Keratinocyte (primary cell): ENCODE results near the gene SLC30A7. TPM values are rescaled to one million over a fixed set of nuclear protein-coding genes. Genes with fewer than 3 reads are reported as not detected.

Source experiments
- DNase-seq: peaks from one replicate; pipeline ENCODE4 v3.0.0-alpha.2; 2011; ENCODE audit warnings: low read depth, missing footprints, low spot score
- FAIRE-seq: peaks from 2 replicates; lab custom pipeline; 2011; peaks lifted over from hg19 to GRCh38; lab: Jason Lieb, UNC
- H2AFZ ChIP-seq: 2 replicates; pipeline ENCODE4 v1.6.0; 2012; ENCODE audit warnings: low read length, control low read depth, inconsistent platforms; ENCODE audit not compliant: control insufficient read depth
- H3K27ac ChIP-seq: 2 replicates; pipeline ENCODE4 v1.5.1; 2011; ENCODE audit warnings: low read length; ENCODE audit not compliant: control insufficient read depth, insufficient read depth
- H3K27me3 ChIP-seq: 3 replicates; pipeline ENCODE4 v1.6.0; 2011; ENCODE audit warnings: low read length; ENCODE audit not compliant: control insufficient read depth, insufficient read depth; ENCODE audit errors: extremely low read depth
- H3K36me3 ChIP-seq, 2 experiments: 2 replicates in 1 of 2; 3 replicates in 1 of 2; pipeline ENCODE4 v1.5.1; 2011; ENCODE audit warnings: low read length in 2 of 2, mild to moderate bottlenecking in 1 of 2; ENCODE audit not compliant: control insufficient read depth in 2 of 2, insufficient read depth in 2 of 2; ENCODE audit errors: extremely low read depth in 1 of 2
- H3K4me1 ChIP-seq: 3 replicates; pipeline ENCODE4 v1.5.1; 2011; ENCODE audit warnings: low read length; ENCODE audit not compliant: control insufficient read depth, insufficient read depth; ENCODE audit errors: extremely low read depth
- H3K4me2 ChIP-seq: 3 replicates; pipeline ENCODE4 v1.6.0; 2011; ENCODE audit warnings: low read depth, low read length; ENCODE audit not compliant: control insufficient read depth, insufficient read depth; ENCODE audit errors: extremely low read depth
- H3K4me3 ChIP-seq, 3 experiments: fragments of 200-600 bp in 1 of 3; sonication (generic) in 1 of 3; 2 replicates in 2 of 3; 3 replicates in 1 of 3; pipeline ENCODE4 v1.5.1; 2011 to 2016; ENCODE audit warnings: low read length in 3 of 3, mild to moderate bottlenecking in 3 of 3, control low read depth in 2 of 3, inconsistent platforms in 1 of 3, low read depth in 1 of 3, mixed read lengths in 1 of 3, mixed run types in 1 of 3, moderate library complexity in 1 of 3; ENCODE audit not compliant: control insufficient read depth in 2 of 3, insufficient read depth in 2 of 3; ENCODE audit errors: extremely low read depth in 1 of 3
- H3K79me2 ChIP-seq: 2 replicates; pipeline ENCODE4 v1.6.0; 2012; ENCODE audit warnings: low read length; ENCODE audit not compliant: control insufficient read depth, insufficient read depth
- H3K9ac ChIP-seq: 3 replicates; pipeline ENCODE4 v1.6.0; 2011; ENCODE audit warnings: low read length; ENCODE audit not compliant: control insufficient read depth, insufficient read depth; ENCODE audit errors: extremely low read depth
- H3K9me1 ChIP-seq: 3 replicates; pipeline ENCODE4 v1.6.0; 2011; ENCODE audit warnings: low read length; ENCODE audit not compliant: control insufficient read depth, insufficient read depth; ENCODE audit errors: extremely low read depth
- H3K9me3 ChIP-seq: 2 replicates; pipeline ENCODE4 v1.5.1; 2012; ENCODE audit warnings: low read depth, low read length; ENCODE audit not compliant: control insufficient read depth
- H4K20me1 ChIP-seq: 3 replicates; pipeline ENCODE4 v1.6.0; 2011; ENCODE audit warnings: low read length; ENCODE audit not compliant: control insufficient read depth, insufficient read depth; ENCODE audit errors: extremely low read depth
- CTCF ChIP-seq, 3 experiments: IDR thresholded peaks in 1 of 3; conservative IDR thresholded peaks in 1 of 3; optimal IDR thresholded peaks in 1 of 3; 2 replicates in 2 of 3; 3 replicates in 1 of 3; pipeline versions ENCODE3 to v1.5.1; 2011; ENCODE audit warnings: low read length in 3 of 3, mild to moderate bottlenecking in 3 of 3, moderate library complexity in 2 of 3, control low read depth in 1 of 3, inconsistent platforms in 1 of 3; ENCODE audit not compliant: insufficient read depth in 2 of 3; ENCODE audit errors: extremely low read depth in 1 of 3
- EZH2 ChIP-seq: IDR thresholded peaks from one replicate; pipeline ENCODE4 v1.6.1; 2012; ENCODE audit warnings: inconsistent platforms, mild to moderate bottlenecking, low read length, moderate library complexity
- dilution Hi-C: fragments of 300-500 bp; cut with MboI; formaldehyde crosslinking; loops from one replicate; pipeline ENCODE4 v1.7.0; 2020; ENCODE audit warnings: low sequenced_read_pairs; ENCODE audit not compliant: extremely low pct_ligation_motif_present
- polyA plus RNA-seq, 5 experiments: library from polyadenylated mRNA; depleted of rRNA in 3 of 5; stranded (reverse) in 3 of 5; stranded (forward) in 1 of 5; unstranded in 1 of 5; fragments of >200 nt; gene quantifications; 1 replicate in 1 of 5; 2 replicates in 3 of 5; 3 replicates in 1 of 5; pipeline versions ENCODE4 v1.2.1 to v1.2.3, GENCODE V29; 2011 to 2012; ENCODE audit warnings: missing spikeins in 2 of 5, low read depth in 1 of 5, low replicate concordance in 1 of 5

Gene SLC30A7
- polyA plus RNA-seq, 1 donor (not counting 4 experiments of a cell fraction or from before 2014, with no cell fraction given) = 15.1 TPM

- peaks cover 0 to 2% of the 10 kb centered on the region in 2 experiments for H3K36me3 ChIP-seq
- DNase-seq (no peak), FAIRE-seq (no peak)
- H3K4me2 ChIP-seq = peak overlapping the region; percentile 55
- no peaks in the 10 kb centered on the region for H3K27me3 ChIP-seq
- peaks cover 17% of the 10 kb centered on the region for H3K4me1 ChIP-seq
- peak overlapping the region; percentile 99 for H3K27ac ChIP-seq
- peak overlapping the region; percentile 38 for H2AFZ ChIP-seq
- H3K4me3 ChIP-seq = peak overlapping the region; percentile 80 to 98 (median 94)
- H3K79me2 ChIP-seq = peaks cover 29% of the 10 kb centered on the region
- no peak for TF ChIP-seq EZH2
- TF ChIP-seq CTCF (optimal IDR thresholded peaks at IDR 0.05 in 1 of 3, IDR thresholded peaks at IDR 0.05 in 1 of 3, conservative IDR thresholded peaks at IDR 0.05 in 1 of 3; ENCODE audit: extremely low read depth in 1 of 3, insufficient read depth in 2 of 3, low read length in 3 of 3) = no peak
- no peaks in the 10 kb centered on the region for H4K20me1 ChIP-seq
- no peaks in the 10 kb centered on the region for H3K9me3 ChIP-seq
- peak overlapping the region; percentile 100 for H3K9ac ChIP-seq
- dilution Hi-C loops = no loop called here
- no peaks in the 10 kb centered on the region for H3K9me1 ChIP-seq
Measured at GRCh38 chr1:100893718-100894117, 2.2 kb upstream of the SLC30A7 start.

GRCh38 chr1:100894603-100895539 is 1.0 kb upstream of the SLC30A7 start, which contains the start of gene EXTL2:
TSS of gene EXTL2 (minus strand) at chr1:100894842. CDS start at chr1:100888757, 6,085 bp downstream.
- H3K9me3 ChIP-seq = no peaks in the 10 kb centered on the region
- H3K27ac ChIP-seq = peak within 1 kb of the TSS; percentile 99
- no peaks in the 10 kb centered on the region for H3K27me3 ChIP-seq
- peak within 1 kb of the TSS; percentile 55 for H3K4me2 ChIP-seq
- peaks cover 3 to 6% of the 10 kb centered on the region in 2 experiments for H3K36me3 ChIP-seq
- peaks cover 17% of the 10 kb centered on the region for H3K4me1 ChIP-seq
- peak within 1 kb of the TSS; percentile 80 to 98 (median 94) for H3K4me3 ChIP-seq
- no peak for FAIRE-seq
- H3K9ac ChIP-seq = peak within 1 kb of the TSS; percentile 100
- no peaks in the 10 kb centered on the region for H3K9me1 ChIP-seq
- TF ChIP-seq CTCF (optimal IDR thresholded peaks at IDR 0.05 in 1 of 3, IDR thresholded peaks at IDR 0.05 in 1 of 3, conservative IDR thresholded peaks at IDR 0.05 in 1 of 3; ENCODE audit: extremely low read depth in 1 of 3, insufficient read depth in 2 of 3, low read length in 3 of 3) (no peak), EZH2 (no peak)
- H3K79me2 ChIP-seq = peaks cover 36% of the 10 kb centered on the region
- dilution Hi-C loops = no loop called here
- H4K20me1 ChIP-seq = no peaks in the 10 kb centered on the region
- H2AFZ ChIP-seq = peak within 1 kb of the TSS; percentile 38
- DNase-seq = peak; percentile 54
